Immature natural killer cell (primary cell): ENCODE measurements around the gene PDE4D. TPM values are rescaled to one million over a fixed set of nuclear protein-coding genes. Genes with fewer than 3 reads are reported as not detected.
"Not testable (repeated sequence)": the region's sequence is repeated elsewhere in the genome, so short reads cannot be mapped to it uniquely, and the experiment has no call there.

ENCODE experiments used
- DNase-seq, 3 donors: peaks; one replicate each; pipeline ENCODE4 v3.0.0; 2022; ENCODE audit warnings: mixed read lengths in 1 of 3
- H3K27ac Mint-ChIP-seq, 6 donors: one replicate each; pipeline ENCODE4 v1.8.0; 2020; ENCODE audit warnings: mixed read lengths in 6 of 6, mild to moderate bottlenecking in 5 of 6, inconsistent platforms in 4 of 6, moderate library complexity in 3 of 6
- H3K27me3 Mint-ChIP-seq, 3 donors: one replicate each; pipeline ENCODE4 v1.8.0; 2020 to 2021; ENCODE audit warnings: low read depth in 3 of 3, mild to moderate bottlenecking in 3 of 3, mixed read lengths in 3 of 3, moderate library complexity in 3 of 3, inconsistent platforms in 1 of 3
- H3K36me3 Mint-ChIP-seq, 3 donors: one replicate each; pipeline ENCODE4 v1.8.0; 2020; ENCODE audit warnings: mixed read lengths in 3 of 3, inconsistent platforms in 2 of 3, mild to moderate bottlenecking in 2 of 3
- H3K4me1 Mint-ChIP-seq, 2 donors: one replicate each; pipeline ENCODE4 v1.8.0; 2020; ENCODE audit warnings: inconsistent platforms in 2 of 2, mild to moderate bottlenecking in 2 of 2, mixed read lengths in 2 of 2, moderate library complexity in 1 of 2
- H3K4me3 Mint-ChIP-seq, 5 donors: one replicate each; pipeline ENCODE4 v1.8.0; 2020; ENCODE audit warnings: mild to moderate bottlenecking in 5 of 5, mixed read lengths in 5 of 5, inconsistent platforms in 3 of 5, moderate library complexity in 3 of 5
- H3K9me3 Mint-ChIP-seq, 6 donors: one replicate each; pipeline ENCODE4 v1.8.0; 2020; ENCODE audit warnings: mild to moderate bottlenecking in 6 of 6, mixed read lengths in 6 of 6, inconsistent platforms in 4 of 6, moderate library complexity in 3 of 6
- polyA plus RNA-seq, 3 donors: library from polyadenylated mRNA; unstranded; fragments of 300-500 nt; fragmentation: Illumina TruSeq; gene quantifications; one replicate each; pipeline ENCODE4 v1.2.3, GENCODE V29; 2021

PDE4D gene
- polyA plus RNA-seq, 3 donors from 2014 or later, result 10.7 to 15.4 (median 12.6) TPM

DNA sequence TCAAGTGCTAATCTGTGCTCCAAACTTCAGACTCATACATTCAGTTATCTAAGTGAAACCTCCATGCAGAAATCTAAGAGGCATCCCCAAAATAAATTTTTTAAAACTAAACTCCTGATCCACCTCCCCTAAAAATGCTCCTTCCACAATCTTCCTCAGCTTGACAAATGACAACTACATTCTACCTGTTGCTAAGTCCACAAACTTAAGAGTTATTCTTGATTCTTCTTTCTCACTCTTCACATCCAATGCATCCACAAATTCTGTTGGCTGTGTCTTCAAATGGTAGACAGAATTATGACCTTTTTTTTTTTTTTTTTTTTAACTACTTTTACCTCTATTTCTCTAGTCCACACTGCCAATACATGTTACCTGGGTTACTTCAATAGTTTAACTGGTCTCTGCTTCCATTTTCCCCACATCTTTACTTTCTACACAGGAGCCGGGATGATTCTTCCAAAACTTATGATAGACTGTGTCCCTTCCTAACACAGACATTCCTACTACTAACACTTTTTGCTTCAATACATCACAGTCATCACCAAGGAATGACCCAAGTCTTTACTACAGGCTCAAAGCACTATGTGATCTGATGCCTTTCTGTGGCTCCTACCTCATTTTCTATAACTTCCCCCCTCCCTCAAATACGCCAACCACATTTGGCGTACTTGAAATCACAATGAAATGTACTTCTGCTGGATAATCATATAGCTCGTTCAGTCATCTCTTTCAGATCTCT, 143.6 kb downstream of the PDE4D start:
- Mint-ChIP-seq H3K4me1 (no peaks in the 10 kb centered on the region), H3K27ac (no peak overlapping the region), H3K4me3 (no peak overlapping the region), H3K9me3 (peaks cover 0 to 1% (median 0%) of the 10 kb centered on the region in 6 donors), H3K27me3 (peaks cover 0 to 3% (median 0%) of the 10 kb centered on the region in 3 donors), H3K36me3 (no peaks in the 10 kb centered on the region)
- no peak for DNase-seq

GRCh38 chr5:59748036-59748663, 145.4 kb downstream of the PDE4D start:
- not testable (repeated sequence) for H3K27me3 Mint-ChIP-seq, H3K4me1 Mint-ChIP-seq, H3K36me3 Mint-ChIP-seq, H3K4me3 Mint-ChIP-seq, H3K27ac Mint-ChIP-seq, H3K9me3 Mint-ChIP-seq, DNase-seq

GRCh38 chr5:59746241-59746765, 147.2 kb downstream of the PDE4D start:
- DNase-seq, result no peak
- Mint-ChIP-seq H3K9me3 (peaks cover 0 to 1% (median 0%) of the 10 kb centered on the region in 6 donors), H3K4me1 (no peaks in the 10 kb centered on the region), H3K36me3 (no peaks in the 10 kb centered on the region), H3K4me3 (no peak overlapping the region), H3K27me3 (peaks cover 0 to 5% (median 0%) of the 10 kb centered on the region in 3 donors), H3K27ac (no peak overlapping the region)

DNA sequence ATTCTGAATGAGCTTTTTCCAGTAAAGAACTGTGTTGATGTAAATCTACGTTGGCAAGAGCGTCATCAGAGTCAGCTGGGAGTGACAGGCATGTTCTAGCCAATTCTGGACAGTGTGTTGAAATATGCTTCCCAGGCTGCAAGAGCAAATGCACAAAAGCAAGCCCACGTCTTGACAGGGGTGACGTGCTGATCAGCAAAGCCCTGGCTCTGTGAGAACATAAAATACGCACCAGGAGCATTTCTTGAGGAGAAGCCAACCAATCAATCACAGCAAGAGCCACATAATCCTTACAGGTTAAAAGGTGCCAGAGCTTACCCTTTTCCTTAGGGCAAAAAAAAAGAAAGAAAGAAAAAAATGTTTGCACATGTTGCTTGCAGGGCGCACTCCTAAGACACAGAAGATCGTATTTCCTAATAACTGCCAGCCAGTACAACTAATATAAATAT, 148.1 kb downstream of the PDE4D start:
- no peak overlapping the region for H3K27ac Mint-ChIP-seq
- no peak overlapping the region for H3K4me3 Mint-ChIP-seq
- no peak for DNase-seq
- peaks cover 0 to 5% (median 1%) of the 10 kb centered on the region in 3 donors for H3K27me3 Mint-ChIP-seq
- peaks cover 0 to 1% (median 0%) of the 10 kb centered on the region in 6 donors for H3K9me3 Mint-ChIP-seq
- no peaks in the 10 kb centered on the region for H3K36me3 Mint-ChIP-seq
- no peaks in the 10 kb centered on the region for H3K4me1 Mint-ChIP-seq

- H3K27ac Mint-ChIP-seq, result no peak overlapping the region
- H3K9me3 Mint-ChIP-seq, result peaks cover 0 to 1% (median 0%) of the 10 kb centered on the region in 6 donors
- H3K27me3 Mint-ChIP-seq, result peaks cover 0 to 5% (median 1%) of the 10 kb centered on the region in 3 donors
- H3K4me3 Mint-ChIP-seq, result no peak overlapping the region
- H3K4me1 Mint-ChIP-seq, result no peaks in the 10 kb centered on the region
- no peaks in the 10 kb centered on the region for H3K36me3 Mint-ChIP-seq
- no peak for DNase-seq
Observed at GRCh38 chr5:59744531-59744992, 149.0 kb downstream of the PDE4D start.

GRCh38 chr5:59741599-59741998, 151.9 kb downstream of the PDE4D start:
- DNase-seq, result no peak
- Mint-ChIP-seq H3K27ac (no peak overlapping the region), H3K9me3 (no peaks in the 10 kb centered on the region), H3K4me1 (no peaks in the 10 kb centered on the region), H3K27me3 (peaks cover 0 to 3% (median 1%) of the 10 kb centered on the region in 3 donors), H3K4me3 (no peak overlapping the region), H3K36me3 (no peaks in the 10 kb centered on the region)

DNA sequence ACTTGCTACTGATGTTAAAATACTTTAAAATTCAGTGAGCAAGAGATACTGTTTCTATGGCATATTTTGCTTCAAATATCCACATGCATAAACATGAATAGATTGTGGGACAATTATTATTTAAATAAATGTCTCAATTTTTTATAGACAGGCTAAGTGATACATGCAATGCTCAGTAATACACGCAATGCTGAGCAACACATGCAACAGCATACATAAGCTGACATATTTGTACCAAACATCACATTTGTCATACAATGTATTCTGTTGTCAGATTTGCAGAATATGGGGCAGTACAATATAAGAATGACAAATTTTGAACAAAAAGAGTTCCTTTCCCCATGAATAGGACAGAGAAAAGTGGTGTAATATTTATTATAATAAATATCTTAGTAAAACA, 155.5 kb downstream of the PDE4D start:
- Mint-ChIP-seq H3K36me3 (no peaks in the 10 kb centered on the region), H3K27ac (no peak overlapping the region), H3K27me3 (peaks cover 0 to 3% (median 2%) of the 10 kb centered on the region in 3 donors), H3K4me3 (no peak overlapping the region), H3K9me3 (no peaks in the 10 kb centered on the region), H3K4me1 (no peaks in the 10 kb centered on the region)
- DNase-seq, result no peak

- Mint-ChIP-seq H3K4me3 (no peak overlapping the region), H3K27ac (no peak overlapping the region), H3K27me3 (peaks cover 0 to 2% (median 0%) of the 10 kb centered on the region in 3 donors), H3K4me1 (no peaks in the 10 kb centered on the region), H3K36me3 (no peaks in the 10 kb centered on the region), H3K9me3 (no peaks in the 10 kb centered on the region)
- DNase-seq, result no peak
Observed at GRCh38 chr5:59732806-59733205, 160.7 kb downstream of the PDE4D start.

DNA sequence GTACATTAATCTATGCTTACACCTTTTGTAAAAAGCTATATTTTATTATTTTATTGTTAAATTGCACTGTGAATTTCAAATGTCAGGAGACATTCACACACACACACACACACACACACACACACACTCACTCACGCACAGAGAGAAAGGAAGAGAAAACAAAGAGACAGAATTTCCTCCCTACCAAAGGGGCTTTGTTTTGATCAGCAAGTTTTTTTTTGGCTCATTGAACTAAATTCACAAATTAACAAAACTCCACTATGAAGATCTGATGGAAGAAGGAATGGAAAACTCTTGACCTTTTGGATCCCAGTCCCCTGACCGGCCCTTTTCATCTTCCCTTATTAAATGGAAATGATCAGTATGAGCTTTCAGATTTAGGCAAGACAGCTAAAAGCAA, 161.2 kb downstream of the PDE4D start:
- no peak for DNase-seq
- Mint-ChIP-seq H3K27ac (no peak overlapping the region), H3K4me1 (no peaks in the 10 kb centered on the region), H3K4me3 (no peak overlapping the region), H3K36me3 (no peaks in the 10 kb centered on the region), H3K9me3 (no peaks in the 10 kb centered on the region), H3K27me3 (peaks cover 0 to 2% (median 0%) of the 10 kb centered on the region in 3 donors)

- Mint-ChIP-seq H3K27ac (peak overlapping the region in 1 of 6 donors; percentile 0), H3K9me3 (no peaks in the 10 kb centered on the region), H3K36me3 (no peaks in the 10 kb centered on the region), H3K4me1 (no peaks in the 10 kb centered on the region), H3K4me3 (no peak overlapping the region), H3K27me3 (peaks cover 0 to 2% (median 0%) of the 10 kb centered on the region in 3 donors)
- DNase-seq, result no peak
Observed at GRCh38 chr5:59731809-59732208, 161.7 kb downstream of the PDE4D start.

GRCh38 chr5:59729820-59730219, 163.7 kb downstream of the PDE4D start:
- no peaks in the 10 kb centered on the region for H3K4me1 Mint-ChIP-seq
- DNase-seq, result no peak
- no peaks in the 10 kb centered on the region for H3K36me3 Mint-ChIP-seq
- no peak overlapping the region for H3K4me3 Mint-ChIP-seq
- H3K9me3 Mint-ChIP-seq, result no peaks in the 10 kb centered on the region
- H3K27ac Mint-ChIP-seq, result no peak overlapping the region
- H3K27me3 Mint-ChIP-seq, result no peaks in the 10 kb centered on the region

- no peak for DNase-seq
- Mint-ChIP-seq H3K4me1 (no peaks in the 10 kb centered on the region), H3K9me3 (no peaks in the 10 kb centered on the region), H3K27ac (no peak overlapping the region), H3K4me3 (no peak overlapping the region), H3K36me3 (no peaks in the 10 kb centered on the region), H3K27me3 (no peaks in the 10 kb centered on the region)
Observed at GRCh38 chr5:59729357-59729756, 164.2 kb downstream of the PDE4D start.

GRCh38 chr5:59728356-59728755, 165.2 kb downstream of the PDE4D start:
- no peak overlapping the region for H3K4me3 Mint-ChIP-seq
- no peaks in the 10 kb centered on the region for H3K9me3 Mint-ChIP-seq
- H3K27me3 Mint-ChIP-seq, result peaks cover 0 to under 1% (median 0%) of the 10 kb centered on the region in 3 donors
- H3K27ac Mint-ChIP-seq, result no peak overlapping the region
- H3K4me1 Mint-ChIP-seq, result no peaks in the 10 kb centered on the region
- no peak for DNase-seq
- H3K36me3 Mint-ChIP-seq, result no peaks in the 10 kb centered on the region

- no peak overlapping the region for H3K4me3 Mint-ChIP-seq
- H3K27me3 Mint-ChIP-seq, result peaks cover 0 to 4% (median 0%) of the 10 kb centered on the region in 3 donors
- DNase-seq, result no peak
- no peaks in the 10 kb centered on the region for H3K9me3 Mint-ChIP-seq
- no peak overlapping the region for H3K27ac Mint-ChIP-seq
- H3K36me3 Mint-ChIP-seq, result no peaks in the 10 kb centered on the region
- H3K4me1 Mint-ChIP-seq, result no peaks in the 10 kb centered on the region
Observed at GRCh38 chr5:59727186-59727585, 166.3 kb downstream of the PDE4D start.
